ENCODE measurements around the gene SLC6A6.

The SLC6A6 gene

DNA sequence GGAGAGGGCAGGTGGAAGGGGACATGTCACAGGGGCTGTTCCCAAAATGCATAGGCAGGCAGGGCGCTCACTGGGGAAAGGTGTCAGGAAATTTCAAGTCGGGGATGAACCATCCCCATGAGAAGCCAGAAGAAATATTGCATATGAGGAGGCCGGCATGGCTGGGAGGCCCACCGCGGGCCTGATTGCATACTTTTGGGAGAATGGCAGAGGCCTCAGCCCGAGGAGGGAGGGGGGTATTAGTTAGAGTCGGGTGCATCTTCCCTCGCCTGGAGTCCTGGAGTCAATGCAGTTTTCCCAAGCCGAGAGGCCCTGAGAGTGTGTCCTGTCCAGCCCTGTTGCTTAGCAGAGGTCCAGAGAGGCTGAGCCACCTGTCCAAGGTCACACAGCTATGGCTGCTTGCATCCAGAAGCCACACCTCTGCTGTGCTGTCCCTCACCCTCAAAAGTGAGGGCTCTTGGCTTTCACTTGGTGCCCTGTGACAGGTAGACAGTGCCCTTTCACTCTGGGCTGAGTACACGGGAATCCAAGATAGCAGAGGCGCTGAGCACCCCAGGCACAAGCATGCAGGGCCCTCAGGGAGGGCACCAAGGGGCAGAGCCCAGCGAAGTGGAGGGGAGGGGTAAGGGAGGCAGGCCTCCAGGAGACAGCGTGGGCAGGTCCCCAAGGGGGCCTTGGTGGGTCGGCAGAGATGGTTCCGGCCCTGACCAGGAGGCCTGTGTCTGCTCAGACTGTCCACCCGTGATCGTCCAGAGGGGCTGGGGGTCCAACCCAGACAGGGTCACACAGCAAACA, 89.2 kb downstream of the SLC6A6 start:
- no peak for DNase-seq

DNA sequence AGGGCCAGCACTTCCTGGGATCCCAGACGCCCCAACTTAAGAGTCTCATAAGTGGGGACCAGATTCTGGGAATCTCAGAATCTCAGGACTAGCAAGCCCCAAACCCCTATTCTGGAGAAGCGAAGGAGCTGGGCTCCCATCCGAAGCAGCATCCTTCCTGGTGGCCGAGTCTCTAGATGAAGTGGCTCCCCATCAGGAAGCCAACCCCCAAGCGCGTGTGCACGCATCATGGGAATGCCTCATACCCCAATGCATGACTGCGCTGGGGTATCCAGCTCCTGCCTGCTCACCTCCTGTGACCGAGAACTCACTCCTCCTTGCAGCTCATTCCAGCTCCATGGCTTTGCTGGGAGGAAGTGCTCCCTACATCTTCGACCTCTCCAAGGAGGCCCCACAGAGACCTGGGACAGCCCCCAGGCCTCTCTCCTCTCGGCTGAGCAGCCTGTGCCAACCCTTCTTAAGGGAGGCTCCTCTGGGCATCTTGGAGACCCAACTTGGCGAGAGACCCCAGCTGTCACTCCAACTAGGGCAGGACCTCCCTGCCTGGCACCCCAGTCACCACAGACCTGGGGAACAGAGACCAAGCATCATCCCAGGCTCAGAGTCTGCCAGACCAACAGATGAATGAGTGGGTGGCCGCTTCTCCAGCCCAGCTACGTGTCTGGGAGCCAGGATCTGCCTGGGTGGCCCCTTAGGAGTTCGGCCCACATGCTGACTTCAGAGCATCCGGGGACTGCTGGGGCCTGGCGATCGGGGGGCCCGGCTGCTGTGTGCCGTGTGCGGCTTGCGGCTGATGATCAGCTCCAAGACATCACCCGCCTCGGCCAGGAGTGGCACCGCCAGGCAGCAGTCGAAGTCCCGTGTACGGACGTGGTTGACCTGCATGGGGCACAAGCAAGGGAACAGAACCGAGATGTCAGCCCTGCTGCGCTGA, 90.8 kb downstream of the SLC6A6 start:
- no peak for DNase-seq

- DNase-seq, result no peak
These were observed 92.0 kb downstream of the SLC6A6 start for GRCh38 chr3:14494279-14494972.

GRCh38 chr3:14494973-14495300, 92.5 kb downstream of the SLC6A6 start:
- DNase-seq, result no peak

DNA sequence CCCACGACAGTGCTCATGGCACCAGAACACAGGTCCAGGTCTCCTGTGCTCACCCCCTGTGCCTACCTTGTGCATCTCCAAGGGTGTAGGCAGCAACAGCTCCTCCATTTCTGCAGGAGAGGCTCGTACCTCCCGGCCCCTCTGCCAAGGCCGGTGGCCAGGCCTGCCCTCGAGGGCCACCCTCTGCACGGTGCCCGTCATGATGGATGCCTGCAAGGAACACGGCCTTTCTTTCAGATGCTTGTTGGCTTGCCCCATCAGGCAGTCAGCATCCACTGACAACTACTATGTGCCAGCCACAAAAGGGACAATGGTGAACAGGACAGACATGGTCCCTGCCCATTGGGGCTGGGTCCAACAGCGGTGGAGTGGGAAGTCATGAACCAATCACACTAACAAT, 93.9 kb downstream of the SLC6A6 start:
- DNase-seq, result no peak

DNA sequence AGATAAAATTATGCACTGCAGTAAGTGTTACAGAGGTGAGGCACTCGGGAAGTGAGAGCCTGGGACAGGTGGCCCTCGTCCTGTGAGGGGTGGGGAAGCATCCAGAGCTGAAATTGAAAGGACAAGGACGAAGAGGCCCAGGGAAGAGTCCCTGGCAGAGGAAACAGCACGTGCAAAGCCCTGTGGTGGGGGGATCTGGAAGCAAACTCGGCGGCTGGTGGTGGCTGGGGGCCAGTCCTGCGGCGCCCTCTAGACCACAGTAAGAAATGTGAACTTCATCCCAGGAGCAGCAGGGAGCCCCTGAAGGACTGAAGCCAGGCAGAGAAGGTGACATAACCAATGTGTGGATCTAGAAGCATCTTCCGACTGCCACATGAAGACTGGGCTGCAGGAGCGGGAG, 94.9 kb downstream of the SLC6A6 start:
- no peak for DNase-seq

DNA sequence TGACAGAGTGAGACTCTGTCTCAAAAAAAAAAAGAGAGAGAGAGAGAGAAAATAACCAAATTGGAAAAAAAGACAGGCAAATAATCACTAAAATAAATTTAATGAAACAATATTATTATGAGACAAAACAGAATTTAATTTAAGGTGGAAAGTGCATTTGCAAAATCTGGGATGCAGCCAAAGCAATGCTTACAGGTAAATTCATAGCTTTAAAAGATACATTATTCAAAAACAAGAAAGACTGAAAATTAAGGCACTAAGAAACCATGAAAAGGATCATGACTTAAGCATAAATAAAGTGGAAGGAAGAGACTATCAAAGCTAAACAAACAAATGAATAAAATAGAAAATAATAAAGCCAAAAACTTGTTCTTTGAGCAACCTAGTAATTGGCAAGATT, 100.1 kb downstream of the SLC6A6 start:
- no peak for DNase-seq

- DNase-seq, result no peak
These were observed 100.8 kb downstream of the SLC6A6 start for GRCh38 chr3:14503033-14503705.

DNA sequence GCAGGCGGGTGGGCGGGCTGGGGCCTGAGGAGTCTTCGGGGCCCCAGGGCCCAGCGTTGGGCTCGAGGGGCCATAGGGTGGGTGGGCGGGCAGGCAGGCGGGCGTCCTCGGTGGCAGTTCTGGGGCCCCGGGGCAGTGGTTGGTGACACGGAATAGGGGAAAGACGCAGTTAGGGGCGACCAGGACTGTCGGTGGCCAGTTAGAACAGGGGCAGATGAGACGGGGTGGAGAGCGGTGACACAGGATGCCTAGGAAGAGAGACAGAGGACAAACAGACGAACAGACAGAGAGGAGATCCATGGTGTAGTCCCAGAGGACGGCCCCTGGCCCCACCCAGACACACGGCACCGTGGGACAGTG, 101.3 kb downstream of the SLC6A6 start:
- no peak for DNase-seq

DNA sequence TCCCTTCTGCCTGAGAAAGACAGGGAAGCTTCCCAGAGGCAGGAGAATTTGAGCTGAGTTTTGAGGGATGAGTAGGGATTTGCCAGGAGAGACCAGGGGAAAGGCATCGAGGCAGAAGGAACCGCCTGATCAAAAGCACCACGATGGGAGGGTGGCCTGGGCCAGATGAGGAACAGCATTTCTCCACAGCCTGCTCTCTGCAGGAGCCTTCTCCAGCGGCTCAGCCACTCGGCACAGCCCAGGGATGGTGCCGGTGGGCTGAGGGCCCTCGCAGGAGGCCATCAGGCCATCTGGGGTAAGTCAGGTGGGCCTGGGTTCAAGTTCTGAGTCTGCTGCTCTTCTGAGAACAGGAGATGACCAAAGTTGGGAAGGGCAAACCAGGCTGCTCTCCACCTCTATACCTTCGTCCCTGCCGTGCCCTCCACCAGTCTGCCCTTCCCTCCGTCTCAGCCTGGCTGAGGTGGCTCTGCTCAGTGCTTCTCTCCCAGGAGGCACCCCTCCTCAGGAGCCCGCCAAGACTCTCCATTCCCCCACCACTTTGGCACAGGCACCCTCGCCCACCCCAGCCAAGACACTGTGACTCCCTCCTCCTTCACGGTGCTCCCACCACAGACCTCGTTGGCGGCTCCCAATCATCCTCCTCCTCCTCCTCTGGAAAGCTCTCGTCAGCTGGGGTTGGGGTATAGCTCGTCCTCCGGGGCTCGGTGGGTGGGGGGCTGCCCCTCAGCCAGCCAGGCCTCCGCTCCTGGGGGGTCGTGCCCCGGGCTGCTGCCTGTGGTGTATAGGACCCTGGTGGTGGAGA, 102.8 kb downstream of the SLC6A6 start:
- no peak for DNase-seq

DNA sequence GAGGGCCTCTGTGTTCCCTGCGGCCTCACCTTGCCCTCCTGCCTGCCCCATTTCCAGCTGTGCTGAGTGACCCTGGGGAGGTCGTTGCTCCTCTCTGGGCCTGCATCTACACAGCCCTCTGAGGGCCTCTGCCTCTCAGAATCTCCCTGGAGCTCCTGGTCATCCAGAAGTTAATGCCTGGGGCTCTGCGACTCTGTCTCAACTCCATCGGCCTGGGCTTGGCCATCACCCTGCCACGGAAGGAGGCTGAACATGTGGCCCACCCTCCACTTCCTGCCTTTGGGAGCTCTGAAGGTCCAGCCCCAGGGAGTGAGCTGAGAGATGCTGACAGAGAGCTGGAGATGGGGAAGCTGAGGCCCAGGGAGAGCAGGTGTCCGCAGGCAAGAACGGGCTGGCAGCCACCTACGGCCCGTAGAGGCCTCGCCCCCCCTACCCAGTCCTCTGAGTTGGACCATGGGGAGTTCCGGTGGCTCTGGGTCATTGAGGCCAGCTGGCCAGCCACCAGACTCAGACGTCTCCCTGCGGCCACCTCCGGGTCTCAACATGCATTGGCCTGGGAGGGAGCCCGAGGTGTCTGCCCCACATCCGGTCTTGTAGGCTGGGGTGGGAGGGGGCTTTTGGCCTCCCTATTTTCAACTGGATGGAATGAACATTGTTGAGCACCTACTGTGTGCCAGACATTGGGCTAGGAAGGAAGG, 103.5 kb downstream of the SLC6A6 start:
- DNase-seq, result no peak

DNA sequence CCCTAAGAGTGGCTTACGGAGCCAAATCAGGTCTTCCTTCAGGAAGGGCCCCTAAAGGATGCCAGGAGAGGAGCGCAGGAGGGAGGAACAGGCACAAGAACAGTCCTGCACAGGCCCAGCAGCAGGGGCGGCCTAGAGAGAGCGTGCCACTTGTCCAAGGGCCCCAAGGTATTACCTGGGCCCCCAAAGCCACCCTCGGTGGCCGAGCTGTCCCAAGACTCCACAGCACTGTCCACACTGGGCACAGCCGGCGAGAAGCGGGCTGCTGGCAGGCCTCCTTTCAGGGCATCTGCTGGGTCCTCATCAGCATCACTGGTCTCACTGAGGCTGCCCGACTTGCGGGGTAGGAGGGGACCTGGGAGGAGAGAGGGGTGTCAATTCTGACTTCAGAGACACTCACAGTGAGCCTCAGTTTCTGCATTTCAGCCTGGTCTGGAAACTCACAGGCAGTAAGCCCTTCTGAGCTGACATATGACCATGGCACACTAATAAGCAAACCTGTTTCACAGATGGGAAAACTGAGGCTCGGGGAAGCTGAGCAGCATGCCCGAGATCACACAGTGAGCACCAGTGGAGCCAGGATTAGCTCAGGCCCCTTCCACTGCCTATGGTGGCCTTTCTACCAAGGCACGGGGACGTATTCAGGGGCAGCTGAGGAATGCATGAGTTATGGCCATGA, 104.4 kb downstream of the SLC6A6 start:
- DNase-seq, result no peak

DNA sequence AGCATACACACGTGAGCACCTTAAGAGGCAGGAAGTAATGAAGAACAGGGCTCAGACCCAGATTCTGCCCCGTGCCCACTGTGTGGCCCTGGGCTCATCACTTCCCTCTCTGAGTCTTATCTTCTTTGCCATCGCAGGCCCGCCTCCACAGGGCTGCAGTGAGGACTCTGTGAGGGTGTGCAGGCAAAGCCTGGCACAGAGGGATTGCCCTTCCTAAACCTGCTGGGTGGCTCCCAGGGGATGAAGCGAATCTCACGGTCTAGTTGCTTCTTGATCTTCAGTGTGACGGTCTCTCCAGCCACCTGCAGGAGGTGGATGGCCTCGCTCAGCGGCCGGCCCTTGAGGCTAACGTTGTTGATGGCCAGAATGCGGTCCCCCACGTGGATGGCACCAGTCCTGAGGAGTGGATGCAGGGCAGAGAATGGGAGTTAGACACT, 104.9 kb downstream of the SLC6A6 start:
- no peak for DNase-seq

DNA sequence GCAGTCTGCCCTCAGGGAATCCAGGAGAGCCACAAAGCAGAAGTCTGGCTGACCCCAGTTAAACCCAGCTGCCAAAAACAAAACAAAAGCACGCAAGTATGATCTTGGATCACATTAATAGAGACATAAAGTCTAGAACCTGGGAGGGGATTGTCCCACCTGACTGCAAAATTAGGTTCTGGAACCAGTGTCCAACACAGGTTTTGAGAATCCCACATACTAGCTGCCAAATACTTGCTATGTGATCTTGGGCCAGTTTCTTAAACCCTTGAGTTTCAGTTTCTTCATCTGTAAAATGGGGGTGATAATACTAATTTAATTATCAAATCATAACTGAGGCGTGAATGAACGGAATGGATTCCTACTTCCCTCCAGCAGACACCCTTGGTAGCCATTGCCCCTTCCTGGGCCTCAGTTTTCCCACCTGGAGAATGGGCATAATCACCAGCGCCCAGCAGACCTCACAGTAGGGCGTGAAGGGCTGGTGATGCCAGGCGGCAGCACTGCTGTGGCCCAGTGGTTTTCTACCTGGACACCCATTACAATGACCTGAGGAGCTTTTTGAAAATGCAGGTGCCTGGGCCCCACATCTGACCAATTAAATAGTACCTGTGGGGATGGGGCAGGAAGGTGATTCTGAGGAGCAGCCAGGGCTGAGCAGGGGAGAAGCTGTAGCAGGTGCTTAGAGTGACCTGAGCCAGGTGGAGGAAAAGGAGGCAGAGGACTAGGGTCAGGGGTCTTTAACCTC, 105.5 kb downstream of the SLC6A6 start:
- no peak for DNase-seq

GRCh38 chr3:14508505-14508819, 106.1 kb downstream of the SLC6A6 start:
- no peak for DNase-seq

- peak; percentile 61 for DNase-seq
These were observed 106.8 kb downstream of the SLC6A6 start for GRCh38 chr3:14508966-14509795.

DNA sequence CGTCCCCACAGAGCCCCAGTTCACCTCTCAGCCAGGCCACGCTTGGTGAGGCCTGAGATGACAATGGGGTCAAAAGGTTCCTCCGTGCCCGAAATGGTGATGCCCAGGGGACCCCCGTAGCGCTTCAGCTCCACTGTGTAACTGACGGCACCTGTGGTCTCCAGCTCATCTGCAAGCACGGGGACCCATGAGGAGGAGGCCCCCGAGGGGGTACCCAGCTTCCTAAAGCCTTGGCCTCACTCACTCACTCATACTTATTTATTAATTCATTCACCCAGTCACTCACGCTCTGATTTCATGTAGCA, 107.3 kb downstream of the SLC6A6 start:
- DNase-seq, result no peak

DNA sequence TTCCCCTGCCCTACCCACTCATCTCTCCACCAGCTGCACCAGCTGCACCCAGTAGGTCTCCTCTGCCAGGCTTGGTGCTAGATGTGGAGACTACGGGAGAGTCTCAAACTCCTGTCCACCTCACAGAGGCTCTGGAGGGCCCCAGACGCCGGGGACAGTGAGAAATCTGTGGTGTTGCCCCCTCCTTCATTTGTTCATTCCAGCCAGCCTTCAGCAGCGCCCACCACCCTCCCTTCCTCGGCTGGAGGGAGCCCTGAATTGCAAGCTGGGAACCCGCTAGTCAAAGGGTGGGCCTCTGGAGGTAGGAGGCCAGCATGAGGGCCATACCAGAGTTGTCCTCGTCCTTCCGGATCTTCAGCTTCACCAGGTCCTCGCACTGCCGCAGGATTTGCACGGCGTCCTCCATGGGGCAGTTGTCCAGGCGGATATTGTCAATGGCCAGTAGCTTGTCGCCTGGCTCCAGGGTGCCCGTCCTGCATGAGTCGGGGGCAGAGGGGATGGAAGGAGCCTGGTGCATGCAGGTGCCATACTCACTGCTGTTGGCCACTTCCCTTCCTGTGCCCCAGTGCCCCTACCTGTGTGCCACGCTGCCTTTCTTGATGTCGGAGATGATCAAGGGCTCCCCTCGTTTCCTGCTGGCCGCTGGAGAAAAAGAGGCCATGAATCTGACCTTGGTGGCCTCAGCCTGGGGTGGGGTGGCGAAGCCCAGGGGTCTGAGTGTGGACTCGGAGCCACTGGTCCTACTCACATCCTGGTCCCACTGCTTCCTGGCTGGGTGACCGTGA, 108.6 kb downstream of the SLC6A6 start:
- DNase-seq, result no peak
